Epithelial cell of prostate (primary cell): ENCODE measurements around the gene CHST5.
A peak's percentile ranks its signal among the peaks of the same experiment; 100 is the strongest.

ENCODE experiments used
- DNase-seq: peaks from one replicate; pipeline ENCODE4 v3.0.0-alpha.2; 2011; ENCODE audit warnings: low read depth, low spot score
- H3K27ac ChIP-seq: fragments of 450-650 bp; 2 replicates; pipeline ENCODE4 v1.5.1; 2017; ENCODE audit warnings: mild to moderate bottlenecking

CHST5 gene

DNA sequence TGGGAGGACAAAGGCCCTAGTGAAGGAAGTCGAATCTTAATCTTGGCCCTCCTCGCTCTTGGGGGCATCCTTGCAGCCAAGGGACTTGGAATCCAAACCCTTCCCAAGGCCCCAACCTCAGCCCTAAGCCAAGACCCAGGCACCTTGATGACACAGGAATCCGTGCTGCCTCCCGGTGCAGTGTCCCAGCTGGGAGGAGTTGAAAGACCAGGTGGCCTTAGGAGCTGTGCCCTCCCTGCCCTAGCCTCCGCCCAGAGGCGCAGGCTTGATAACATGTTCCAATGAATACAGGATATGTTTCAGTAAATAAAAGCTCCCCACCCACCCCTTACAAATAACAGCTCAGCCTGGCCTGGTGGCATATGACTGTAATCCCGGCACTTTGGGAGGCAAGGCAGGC is at the start of gene CHST5:
TSS of gene CHST5 (minus strand) at position 208 of the 400 bp plus-strand sequence. CDS start 5,724 bp downstream, outside the sequence.
- no peak within 1 kb of the TSS for H3K27ac ChIP-seq

DNA sequence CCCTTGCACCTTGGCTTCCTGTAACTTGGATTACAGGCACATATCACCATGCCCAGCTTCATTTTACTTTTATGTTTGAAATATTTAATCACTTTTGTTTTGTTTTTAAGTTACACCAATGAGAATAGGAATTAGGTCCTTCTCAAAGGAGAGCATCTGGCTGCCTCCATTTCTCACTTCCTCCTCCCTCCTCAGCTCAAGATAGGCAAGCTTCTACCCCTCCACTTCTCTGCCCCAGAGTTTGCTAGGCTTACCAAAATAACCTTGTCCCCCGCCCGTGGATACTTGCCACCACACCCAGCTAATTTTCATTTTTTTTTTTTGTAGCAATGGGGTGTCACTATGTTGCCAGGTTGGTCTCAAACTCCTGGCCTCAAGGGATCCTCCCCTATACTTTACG is 48.2 kb upstream of the CHST5 start:
- H3K27ac ChIP-seq = no peak overlapping the region
- no peak for DNase-seq

More for the DNA sequence above, at the start of gene CHST5:
- DNase-seq = no peak

DNA sequence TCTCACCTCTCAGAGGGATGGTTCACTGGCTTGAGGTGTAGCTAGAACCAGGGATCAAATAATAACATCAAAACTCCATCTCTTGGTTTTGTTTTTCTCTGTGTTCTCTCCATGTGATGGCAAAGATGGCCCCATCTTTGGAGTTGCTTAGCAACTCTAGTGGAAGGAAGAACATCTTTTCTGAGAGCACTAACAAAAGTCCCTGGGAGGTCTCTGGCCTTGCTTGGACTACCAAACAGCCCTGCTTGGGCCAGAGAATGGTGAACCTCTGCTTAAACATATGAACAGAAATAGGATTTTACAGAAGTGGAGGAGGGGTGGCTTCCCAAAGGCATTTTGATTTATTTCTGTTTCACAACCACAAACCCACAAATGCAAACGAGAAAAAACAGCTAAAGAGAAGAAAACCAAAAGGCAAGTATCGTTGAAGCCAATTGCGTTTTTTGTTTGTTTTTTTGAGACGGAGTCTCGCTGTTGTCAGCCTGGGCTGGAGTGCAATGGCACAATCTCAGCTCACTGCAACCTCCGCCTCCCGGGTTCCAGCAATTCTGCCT is 43.5 kb upstream of the CHST5 start:
- no peak overlapping the region for H3K27ac ChIP-seq

DNA sequence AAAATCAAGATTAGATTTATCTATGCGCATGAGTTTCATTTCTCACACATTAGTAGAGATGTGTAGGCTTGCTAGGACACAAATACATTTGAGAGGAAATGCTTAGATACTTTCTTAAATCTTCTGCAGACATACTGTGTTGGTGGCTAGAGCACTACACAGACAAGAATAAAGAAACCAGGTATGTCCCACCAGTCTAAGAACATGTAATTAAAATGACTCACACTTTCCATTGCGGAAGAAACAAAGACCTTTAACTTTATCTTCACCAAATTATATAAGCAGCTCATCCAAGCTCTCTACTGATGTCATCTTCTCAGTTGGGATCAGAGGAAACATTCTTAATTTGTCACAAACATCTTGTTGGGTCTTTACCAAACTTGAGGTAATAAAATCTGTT is 42.8 kb upstream of the CHST5 start:
- DNase-seq = no peak
- no peak overlapping the region for H3K27ac ChIP-seq

More for the DNA sequence above, 43.5 kb upstream of the CHST5 start:
- no peak for DNase-seq

DNA sequence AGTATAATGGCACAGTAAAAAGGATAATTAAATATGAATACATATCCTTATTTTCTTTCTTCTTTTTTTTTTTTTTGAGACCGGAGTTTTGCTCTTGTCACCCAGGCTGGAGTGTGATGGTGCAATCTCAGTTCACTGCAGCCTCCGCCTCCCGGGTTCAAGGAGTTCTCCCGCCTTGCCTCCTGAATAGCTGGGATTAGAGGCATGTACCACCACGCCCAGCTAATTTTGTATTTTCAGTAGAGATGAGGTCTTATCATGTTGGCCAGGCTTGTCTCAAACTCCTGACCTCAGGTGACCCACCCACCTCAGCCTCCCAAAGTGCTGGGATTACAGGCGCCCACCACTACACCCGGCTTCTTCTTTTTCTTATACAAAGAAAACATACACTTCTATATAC is 42.3 kb upstream of the CHST5 start:
- no peak for DNase-seq
- H3K27ac ChIP-seq = no peak overlapping the region

DNA sequence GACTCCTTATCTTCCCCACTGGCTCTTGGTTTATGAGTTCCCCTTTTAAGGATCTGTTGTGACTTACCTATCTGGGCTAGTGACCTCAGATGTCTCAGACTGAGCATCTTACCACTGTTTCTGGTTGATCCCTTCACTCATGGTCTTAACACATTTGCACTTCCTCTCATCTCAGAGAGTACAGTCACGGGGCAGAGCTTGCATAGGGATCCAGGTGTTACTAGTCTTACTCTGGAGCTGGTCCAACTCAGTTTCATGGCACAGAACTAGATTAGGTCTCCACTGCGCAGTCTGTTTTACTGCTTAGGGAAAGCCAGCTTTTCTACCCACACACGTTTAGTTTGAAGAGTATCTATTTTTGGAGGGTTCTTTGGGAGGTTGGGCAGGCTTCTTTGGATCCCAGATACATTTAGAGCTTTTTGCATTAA is 40.5 kb upstream of the CHST5 start:
- H3K27ac ChIP-seq = no peak overlapping the region
- DNase-seq = no peak

DNA sequence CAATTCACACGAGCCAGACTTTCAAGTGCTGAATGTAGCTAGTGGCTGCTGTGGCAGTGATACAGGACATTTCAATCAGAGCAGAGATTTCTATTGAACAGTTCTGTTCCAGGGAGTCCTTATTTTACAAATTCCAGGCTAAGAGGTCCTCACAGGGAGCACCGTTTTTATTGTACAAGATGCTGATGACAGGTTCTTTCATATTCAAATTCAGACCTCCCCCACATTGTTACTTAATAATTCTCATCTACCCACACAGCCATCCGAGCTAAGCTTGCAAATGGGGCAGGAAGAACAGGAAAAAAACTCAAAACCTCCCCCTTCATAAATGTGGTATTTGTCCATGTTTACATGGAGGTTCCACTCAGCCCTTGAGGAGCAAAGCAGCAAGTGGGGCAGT is 40.0 kb upstream of the CHST5 start:
- DNase-seq = no peak
- no peak overlapping the region for H3K27ac ChIP-seq

DNA sequence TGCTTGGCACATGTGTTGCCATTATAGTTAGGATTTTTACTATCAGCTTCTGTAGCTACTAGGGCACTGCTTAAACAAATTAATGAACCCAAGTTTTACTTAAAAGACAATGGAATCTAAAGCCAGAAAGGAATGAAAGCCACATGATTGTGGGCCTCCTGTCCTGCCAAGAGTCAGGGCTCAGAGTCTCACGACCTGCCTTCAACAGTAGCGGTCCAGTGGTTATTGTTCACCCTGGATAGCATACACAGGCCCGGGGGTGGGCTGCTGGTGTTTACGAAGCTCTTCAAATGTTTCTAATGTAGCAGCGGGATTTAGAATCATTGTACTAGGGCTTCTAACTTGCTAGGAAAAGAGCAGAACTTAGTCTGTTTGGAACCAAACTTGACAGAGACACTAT is 38.0 kb upstream of the CHST5 start:
- no peak for DNase-seq
- no peak overlapping the region for H3K27ac ChIP-seq

DNA sequence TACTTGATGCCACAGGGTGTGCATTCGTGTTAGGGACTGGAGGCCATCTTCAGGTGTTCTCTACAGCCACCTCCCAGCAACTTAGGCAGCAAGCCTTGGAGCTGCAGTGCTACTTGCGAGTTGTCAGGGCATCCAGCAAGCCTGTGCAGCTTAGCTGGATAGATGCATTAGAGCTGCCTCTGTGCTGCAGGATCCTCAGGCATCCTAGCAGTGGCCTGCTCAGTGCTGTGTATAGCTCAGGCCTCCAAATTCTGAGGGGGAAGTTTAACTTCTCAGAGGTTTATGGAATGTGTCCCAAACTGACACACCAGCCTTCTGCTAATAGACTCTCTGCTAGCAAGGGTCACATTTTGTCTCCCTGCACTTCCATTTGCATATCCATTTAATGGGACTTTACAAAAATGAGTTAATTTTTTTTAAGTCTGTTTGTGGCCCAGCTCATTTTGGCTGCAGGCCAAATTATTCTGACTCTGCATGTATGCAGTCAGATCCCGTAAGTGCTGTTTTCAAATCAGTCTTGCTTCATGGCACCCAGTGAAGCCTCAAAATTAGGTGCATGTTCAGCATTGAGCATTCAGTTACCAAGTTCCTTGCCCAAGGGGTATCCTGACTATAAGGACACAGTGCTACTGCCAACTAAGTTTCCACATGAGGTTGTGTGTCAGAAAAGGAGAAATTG is 37.1 kb upstream of the CHST5 start:
- H3K27ac ChIP-seq = no peak overlapping the region
- DNase-seq = no peak

DNA sequence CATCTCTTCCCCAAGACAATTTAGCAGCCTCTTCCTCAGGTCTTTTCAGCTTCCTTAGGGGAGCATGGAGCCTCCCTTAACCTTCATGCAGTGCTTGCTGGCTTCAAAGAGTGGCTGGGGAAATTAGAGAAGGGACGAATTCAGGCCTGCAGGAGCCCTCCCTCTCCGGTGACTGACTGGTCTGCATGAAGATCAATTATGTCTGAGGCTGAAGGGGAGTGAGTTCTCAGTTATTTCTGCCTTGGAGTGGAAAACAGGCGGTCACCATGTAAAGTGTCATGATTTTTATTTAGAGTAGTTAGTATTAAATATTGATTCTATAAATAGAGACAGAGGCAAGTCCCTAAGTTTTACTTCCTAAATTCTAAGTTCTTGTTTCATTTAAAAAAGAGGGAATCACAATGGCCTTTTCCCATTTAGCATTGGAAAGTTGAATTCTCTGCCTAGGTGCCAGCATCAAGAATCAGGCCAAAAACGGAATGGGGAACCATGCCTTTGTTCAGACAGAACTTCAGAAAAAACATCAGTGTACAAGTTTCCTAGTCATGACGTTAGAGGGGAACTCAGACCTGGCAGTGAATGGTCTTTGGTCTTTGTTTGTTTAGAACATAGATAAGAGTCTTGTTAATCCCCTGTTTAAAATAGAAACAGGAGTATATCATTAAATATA is 34.6 kb upstream of the CHST5 start:
- DNase-seq = no peak
- no peak overlapping the region for H3K27ac ChIP-seq

DNA sequence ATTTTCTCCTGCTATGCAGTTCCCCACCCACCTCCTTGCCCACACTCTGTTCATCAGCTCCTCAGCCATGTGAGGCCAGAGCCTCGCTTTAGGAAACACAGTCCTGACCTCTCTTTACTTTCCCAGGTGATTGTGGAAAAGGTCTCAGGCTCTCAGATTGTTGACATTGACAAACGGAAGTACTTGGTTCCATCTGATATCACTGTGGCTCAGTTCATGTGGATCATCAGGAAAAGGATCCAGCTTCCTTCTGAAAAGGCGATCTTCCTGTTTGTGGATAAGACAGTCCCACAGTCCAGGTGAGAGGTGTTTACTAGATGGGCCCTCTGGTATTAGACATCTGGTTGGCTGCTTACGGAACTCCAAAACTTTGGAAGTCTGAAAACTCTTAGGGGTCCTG is 32.0 kb upstream of the CHST5 start:
- DNase-seq = no peak
- H3K27ac ChIP-seq = no peak overlapping the region

DNA sequence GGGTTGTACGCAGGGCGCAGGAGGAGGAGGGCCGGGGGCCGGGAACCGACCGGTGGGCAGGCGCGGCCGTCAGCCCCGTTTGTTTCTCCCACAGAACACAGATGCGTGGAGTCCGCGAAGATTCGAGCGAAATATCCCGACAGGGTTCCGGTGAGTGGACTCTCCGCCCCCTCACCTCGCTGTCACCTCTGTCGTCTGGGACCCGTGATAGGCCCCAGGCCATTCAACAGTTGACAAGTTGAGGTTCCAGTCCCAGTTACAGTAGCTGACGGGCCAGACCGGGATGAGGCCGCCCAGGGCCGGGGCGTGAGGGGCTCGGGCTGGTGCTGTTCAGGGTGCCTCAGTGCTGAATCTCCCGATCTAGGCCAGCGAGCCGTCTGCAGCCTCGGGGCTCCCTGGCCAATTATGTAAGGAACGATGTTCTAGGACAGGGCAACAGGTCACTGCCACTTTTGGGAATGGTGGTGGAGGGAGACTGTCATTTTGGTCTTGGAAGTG is 30.9 kb upstream of the CHST5 start:
- peak overlapping the region; percentile 59 for H3K27ac ChIP-seq
- no peak for DNase-seq

DNA sequence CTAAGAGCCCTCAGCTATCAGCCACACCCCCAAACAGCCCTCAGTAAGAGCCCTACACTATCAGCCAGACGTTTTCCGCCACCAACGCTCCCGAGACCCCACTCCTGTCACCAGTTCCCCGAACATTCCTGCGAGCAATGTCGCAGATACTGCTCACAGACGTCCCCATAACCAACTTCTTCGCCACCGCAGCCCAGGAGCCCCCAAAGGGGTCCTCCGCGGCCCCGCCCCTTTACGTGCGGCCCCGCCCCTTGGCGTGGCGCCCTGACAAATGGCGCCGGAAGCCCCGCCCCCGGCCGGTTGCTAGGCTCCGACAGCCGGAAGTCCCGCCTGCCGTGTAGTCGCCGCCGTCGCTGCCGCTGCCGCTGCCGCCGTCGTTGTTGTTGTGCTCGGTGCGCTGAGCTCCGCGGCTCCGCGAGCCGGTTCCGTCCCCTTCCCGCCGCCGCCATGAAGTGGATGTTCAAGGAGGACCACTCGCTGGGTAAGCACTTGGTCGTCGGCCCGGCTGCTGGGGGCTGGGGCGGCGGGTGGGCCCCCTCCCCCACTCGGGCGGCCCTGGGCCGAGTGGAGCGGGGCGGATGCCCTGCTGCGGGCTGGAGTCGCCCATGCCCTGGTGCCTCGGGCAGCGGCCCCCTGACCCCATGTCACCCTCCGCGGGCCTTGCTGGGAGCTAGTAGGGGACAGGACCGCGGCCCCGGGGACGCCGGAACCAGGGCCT is 30.3 kb upstream of the CHST5 start, which contains the start of gene GABARAPL2:
TSS of gene GABARAPL2 (plus strand) at position 340 of the 718 bp plus-strand sequence. CDS start at position 448, 108 bp downstream.
- peak within 1 kb of the TSS; percentile 59 for H3K27ac ChIP-seq
- no peak for DNase-seq

DNA sequence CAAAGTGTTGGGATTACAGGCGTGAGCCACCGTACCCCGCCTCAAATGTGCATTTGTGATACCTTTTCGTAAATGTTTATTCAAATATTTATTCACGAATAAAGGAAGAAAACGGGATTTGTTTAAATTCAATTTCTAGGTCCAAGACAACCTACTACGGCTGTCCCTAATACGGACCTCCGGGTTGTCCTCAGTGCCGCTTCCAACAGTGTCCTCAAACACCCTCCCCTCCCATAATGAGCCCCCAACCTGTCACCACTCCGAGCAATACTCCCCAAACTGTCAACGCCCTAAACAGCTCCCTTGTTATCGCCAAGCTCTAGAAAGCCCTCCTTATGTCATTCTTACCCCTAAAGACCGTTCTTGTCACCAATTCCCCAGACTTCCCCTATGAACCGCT is 29.7 kb upstream of the CHST5 start:
- DNase-seq = no peak
- peak overlapping the region; percentile 59 for H3K27ac ChIP-seq

DNA sequence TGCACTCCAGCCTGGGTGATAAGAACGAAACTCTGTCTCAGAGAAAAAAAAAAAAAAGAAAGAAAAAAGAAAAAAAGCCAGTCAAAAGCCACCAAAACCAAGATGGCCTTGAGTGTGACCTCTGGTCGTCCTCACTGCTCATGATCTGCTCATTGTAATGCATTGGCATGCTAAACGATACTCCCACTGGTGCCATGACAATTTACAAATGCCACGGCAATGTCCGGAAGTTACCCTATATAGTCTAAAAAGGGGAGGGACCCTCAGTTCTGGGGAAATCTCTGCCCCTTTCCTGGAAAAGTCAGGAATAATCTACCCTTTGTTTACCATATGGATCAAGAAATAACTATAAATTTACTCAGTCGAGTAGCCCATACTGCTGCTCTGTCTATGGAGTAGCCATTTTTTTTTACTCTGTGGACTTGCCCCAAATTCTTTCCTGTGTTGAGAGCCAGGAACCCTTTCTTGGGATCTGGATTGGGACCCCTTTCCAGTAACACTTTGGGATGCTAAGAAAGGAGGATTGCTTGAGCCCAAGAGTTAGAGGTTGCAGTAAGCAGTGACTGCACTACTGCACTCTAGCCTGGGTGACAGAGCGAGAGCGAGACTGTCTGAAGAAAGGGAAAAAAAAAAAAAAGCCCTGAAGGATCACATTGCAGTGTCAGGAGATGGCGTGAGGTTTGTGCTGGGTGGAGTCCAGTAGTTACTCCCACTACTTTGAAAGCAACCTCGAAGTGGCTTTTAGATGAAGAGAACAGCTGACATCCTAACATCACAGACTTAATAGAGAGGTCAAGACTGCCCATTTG is 23.9 kb upstream of the CHST5 start:
- DNase-seq = no peak
- H3K27ac ChIP-seq = peak overlapping the region; percentile 35

DNA sequence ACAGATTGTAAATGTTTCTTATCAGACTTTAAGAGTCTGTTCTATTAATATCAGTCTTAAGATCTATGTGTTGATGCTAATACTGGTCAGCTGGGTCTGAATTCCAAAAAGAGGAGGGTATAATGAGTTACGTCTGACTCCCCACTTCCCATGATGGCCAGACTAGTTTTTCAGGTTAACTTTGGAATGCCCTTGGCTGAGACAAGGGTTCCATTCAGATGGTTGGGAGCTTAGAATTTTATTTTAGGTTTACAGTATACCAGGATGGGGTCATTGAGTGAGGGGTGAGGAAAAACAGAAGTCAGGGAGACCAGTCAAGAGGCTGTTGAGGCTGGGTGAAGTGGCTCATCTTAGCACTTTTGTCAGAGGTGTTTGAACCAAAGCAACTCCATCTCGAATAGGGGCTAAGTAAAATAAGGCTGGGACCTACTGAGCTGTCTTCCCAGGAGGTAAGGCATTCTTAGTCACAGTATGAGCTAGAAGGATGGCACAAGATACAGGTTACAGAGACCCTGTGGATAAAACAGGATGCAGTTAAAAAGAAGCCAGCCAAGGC is 23.0 kb upstream of the CHST5 start:
- no peak for DNase-seq
- H3K27ac ChIP-seq = peak overlapping the region; percentile 35

DNA sequence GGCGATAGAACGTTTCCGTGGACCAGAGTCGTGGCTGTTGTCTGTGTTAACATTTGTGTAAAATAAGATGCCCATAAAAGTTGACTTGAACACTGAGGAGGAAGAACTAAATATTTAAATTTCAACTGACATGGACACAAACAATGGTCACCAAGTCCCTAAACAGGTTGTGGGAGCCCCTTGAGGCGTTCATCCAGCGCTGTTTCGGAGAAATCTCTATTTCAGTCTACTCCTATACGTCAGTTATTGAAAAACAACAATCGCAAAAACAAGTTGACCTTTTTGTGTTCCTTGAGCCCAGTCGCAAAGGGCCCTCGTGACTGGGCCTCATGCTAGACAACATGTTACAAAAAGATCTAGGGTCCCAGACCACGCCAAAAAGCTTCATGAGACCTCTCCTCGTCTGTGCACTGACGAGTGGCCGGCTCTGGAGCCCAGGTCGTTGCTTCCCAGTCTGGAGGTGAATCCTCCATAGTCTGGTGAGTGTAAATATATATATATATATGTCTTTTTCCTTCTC is 20.6 kb upstream of the CHST5 start:
- H3K27ac ChIP-seq = peak overlapping the region; percentile 63
- DNase-seq = no peak

DNA sequence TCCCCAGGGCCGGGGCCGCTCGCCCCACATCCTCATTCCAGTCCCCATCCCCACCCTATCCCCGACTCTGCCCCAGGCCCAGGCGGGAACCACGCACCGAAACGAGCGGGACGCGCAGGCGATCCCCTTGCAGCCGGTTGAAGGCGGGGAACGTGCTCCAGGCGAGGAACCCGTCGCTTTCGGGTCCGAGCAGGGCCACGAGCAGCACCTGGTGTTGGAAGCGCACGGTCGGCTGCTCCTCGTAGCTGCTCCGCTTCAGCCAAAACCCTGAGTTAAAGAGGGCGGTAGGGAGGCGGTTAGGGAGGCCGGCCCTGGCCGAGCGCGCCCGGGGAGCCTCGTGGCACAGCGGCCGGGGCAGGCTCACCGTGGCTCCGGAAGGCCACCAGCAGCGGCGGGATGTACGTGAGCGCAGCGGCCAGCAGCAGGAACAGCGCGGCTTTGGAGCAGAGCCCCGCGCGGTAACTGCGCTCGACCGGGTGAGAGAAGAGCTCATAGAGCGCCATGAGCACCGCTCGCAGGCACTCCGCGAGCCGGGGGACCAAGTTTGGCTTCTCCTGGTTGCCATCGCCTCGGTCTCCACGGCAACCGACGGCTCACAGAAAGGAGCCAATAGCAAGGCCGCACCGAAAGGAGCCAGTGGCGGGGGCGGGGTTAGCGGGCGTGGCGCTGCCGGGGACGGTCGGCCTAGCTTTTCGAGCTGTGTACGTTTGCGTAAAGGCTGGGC is 20.0 kb upstream of the CHST5 start, which contains the start of gene TMEM231:
TSS of gene TMEM231 (minus strand) at position 546 of the 724 bp plus-strand sequence. CDS start at position 503, 43 bp downstream.
- peak; percentile 54 for DNase-seq
- peak within 1 kb of the TSS; percentile 63 for H3K27ac ChIP-seq
